T1000 (cell line): ENCODE results near the gene SEH1L.
"Not testable (repeated sequence)": the region's sequence is repeated elsewhere in the genome, so short reads cannot be mapped to it uniquely, and the experiment has no call there.

Source experiments
- DNase-seq: peaks from one replicate; lab custom pipeline; 2025; ENCODE audit warnings: mixed read lengths; lab: John Stamatoyannopoulos, UW

Gene SEH1L

GRCh38 chr18:12944709-12945108 is 3.1 kb upstream of the SEH1L start:
- DNase-seq = no peak

- no peak for DNase-seq
Observed at GRCh38 chr18:12946549-12947284, 1.1 kb upstream of the SEH1L start.

- DNase-seq = peak; percentile 80
Observed at GRCh38 chr18:12948050-12948804, 416 bp downstream of the SEH1L start.

GRCh38 chr18:12958478-12958877 is 10.7 kb downstream of the SEH1L start:
- no peak for DNase-seq

- DNase-seq = no peak
Observed at GRCh38 chr18:12960395-12960794, 12.6 kb downstream of the SEH1L start.

GRCh38 chr18:12960853-12961397 is 13.1 kb downstream of the SEH1L start:
- DNase-seq = no peak

- no peak for DNase-seq
Observed at GRCh38 chr18:12963069-12963468, 15.3 kb downstream of the SEH1L start.

- DNase-seq = no peak
Observed at GRCh38 chr18:12968115-12968514, 20.3 kb downstream of the SEH1L start.

GRCh38 chr18:12968619-12969018 is 20.8 kb downstream of the SEH1L start:
- DNase-seq = no peak

GRCh38 chr18:12973562-12974213 is 25.9 kb downstream of the SEH1L start:
- DNase-seq = no peak

- no peak for DNase-seq
Observed at GRCh38 chr18:12975488-12975887, 27.7 kb downstream of the SEH1L start.

GRCh38 chr18:12976305-12976704 is 28.5 kb downstream of the SEH1L start:
- DNase-seq = no peak

- DNase-seq = not testable (repeated sequence)
Observed at GRCh38 chr18:12980065-12980464, 32.3 kb downstream of the SEH1L start.

- no peak for DNase-seq
Observed at GRCh38 chr18:12989397-12990122, 41.7 kb downstream of the SEH1L start.

GRCh38 chr18:12990123-12990475 is 42.3 kb downstream of the SEH1L start:
- no peak for DNase-seq

GRCh38 chr18:12990641-12990966 is 42.8 kb downstream of the SEH1L start:
- DNase-seq = no peak

GRCh38 chr18:12990967-12991820 is 43.4 kb downstream of the SEH1L start, which contains the start of gene CEP192:
CEP192 (plus strand) TSS chr18:12991362; CDS start chr18:12999425, 8,063 bp downstream.
- peak; percentile 89 for DNase-seq

GRCh38 chr18:12991821-12992179 is 44.0 kb downstream of the SEH1L start:
- no peak for DNase-seq

- no peak for DNase-seq
Observed at GRCh38 chr18:12993439-12993838, 45.6 kb downstream of the SEH1L start.

- DNase-seq = no peak
Observed at GRCh38 chr18:12995424-12995823, 47.6 kb downstream of the SEH1L start.

- DNase-seq = no peak
Observed at GRCh38 chr18:12995952-12996477, 48.2 kb downstream of the SEH1L start.
